NCI-H1417 (cell line): ENCODE results near the gene USE1.
"Not testable (repeated sequence)": the region's sequence is repeated elsewhere in the genome, so short reads cannot be mapped to it uniquely, and the experiment has no call there.

Experiments used
- DNase-seq, 3 experiments: peaks; one replicate each; lab custom pipeline; 2025; lab: John Stamatoyannopoulos, UW

The USE1 gene, protein sequence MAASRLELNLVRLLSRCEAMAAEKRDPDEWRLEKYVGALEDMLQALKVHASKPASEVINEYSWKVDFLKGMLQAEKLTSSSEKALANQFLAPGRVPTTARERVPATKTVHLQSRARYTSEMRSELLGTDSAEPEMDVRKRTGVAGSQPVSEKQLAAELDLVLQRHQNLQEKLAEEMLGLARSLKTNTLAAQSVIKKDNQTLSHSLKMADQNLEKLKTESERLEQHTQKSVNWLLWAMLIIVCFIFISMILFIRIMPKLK

DNA sequence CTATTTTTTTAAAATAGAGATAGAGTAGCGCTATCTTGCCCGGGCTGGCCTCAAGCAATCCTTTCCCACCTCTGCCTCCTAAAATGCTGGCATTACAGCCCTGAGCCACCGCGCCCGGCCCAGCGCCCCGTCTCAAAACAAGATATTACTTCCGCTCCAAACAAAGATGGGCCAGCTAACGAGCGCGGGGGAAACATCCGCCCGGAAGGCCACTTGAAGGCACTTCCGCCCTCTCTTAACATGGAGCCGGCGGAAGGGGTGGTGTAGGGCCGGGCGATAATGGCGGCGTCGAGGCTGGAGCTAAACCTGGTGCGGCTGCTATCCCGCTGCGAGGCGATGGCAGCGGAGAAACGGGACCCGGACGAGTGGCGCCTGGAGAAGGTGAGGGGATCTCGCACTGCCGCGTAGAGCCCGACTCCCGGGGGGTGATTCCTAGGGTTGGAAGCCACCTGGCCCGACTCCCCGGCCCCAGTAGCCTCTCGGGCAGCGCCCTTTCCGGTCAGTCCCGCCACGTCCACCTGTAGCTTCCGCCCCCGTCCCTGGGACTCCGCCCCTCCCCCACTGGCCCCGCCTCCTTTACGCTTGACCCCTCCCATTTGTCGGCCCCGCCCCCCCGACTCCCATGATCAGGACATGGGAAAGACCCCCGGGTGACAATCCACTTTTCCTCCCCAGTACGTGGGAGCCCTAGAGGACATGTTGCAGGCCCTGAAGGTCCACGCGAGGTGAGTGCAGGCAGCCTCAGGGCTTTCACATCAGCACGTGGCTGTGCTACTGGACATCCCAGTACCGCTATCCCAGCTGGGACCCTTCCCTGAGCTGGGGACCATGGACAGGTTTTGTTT is at the start of gene USE1:
Gene USE1, plus strand, starts transcription at position 231 of the 845 bp plus-strand sequence. Its CDS starts 49 bp downstream, at position 280.
- DNase-seq: peak; percentile 82 to 96 (median 95)

DNA sequence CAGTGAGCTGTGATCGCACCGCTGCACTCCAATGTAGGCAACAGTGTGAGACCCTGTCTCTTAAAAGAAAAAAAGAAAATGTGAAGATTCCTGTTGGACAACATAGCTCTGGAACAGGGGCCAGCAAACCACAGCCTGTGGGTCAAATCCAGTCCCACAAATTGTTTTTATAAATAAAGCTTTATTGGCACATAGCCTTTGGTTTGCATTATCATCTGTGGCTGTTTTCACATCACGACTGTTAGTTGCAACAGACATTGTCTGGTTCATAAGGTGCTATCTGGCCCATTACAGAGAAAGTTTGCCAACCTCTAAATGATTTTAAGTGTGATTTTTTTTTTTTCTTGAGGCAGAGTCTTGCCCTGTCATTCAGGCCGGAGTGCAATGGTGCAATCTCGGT is 49.4 kb upstream of the USE1 start:
- DNase-seq: no peak

DNA sequence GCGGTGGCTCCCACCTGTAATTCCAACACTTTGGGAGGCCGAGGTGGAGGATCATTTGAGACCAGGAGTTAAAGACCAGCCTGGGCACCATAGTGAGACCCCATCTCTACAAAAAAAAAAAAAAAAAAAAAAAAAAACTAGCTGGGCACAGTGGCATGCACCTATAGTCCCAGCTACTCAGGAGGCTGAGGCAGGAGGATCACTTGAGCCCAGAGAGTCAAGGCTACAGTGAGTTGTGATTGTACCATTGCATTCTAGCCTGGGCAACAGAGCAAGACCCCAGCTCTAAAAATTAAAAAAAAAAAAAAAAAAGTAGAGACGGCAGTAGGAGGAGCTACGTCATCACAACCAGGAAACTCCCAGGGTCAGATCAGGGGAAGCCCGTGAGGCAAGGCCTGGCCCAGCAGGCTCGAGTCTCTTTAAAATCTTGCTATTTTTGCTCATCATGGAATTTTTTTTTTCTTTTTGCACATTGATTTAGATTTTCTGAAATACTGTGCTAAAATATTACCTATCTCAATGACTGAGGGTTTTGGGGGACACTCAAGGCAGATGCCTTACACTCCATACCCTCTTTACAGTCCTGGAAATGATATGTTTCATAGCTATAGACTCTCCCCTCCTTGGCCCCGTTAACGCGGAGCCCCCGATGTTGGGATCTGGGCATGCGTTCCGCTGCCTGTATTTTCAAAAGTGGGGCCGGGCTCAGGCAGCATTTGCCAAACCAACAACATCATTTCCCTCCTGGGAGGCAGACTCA is 44.4 kb upstream of the USE1 start:
- no peak for DNase-seq

DNA sequence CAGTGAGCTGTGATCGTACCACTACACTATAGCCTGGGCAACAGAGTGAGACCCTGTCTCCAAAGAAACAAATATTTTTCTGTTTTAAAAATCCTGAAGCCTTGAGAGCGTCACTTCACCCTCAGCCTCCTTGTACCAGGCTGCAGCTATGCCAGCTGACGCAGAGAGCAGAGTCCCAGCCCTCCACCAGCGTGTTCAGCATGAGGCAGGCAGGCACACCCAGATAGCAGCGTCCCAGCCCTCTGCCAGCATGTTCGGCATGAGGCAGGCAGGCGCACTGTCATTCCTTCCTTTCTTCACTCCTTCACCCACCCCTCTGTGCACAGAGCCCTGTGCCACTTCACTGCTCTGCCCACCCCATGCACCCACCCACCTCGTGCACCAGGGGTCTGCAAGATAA is 43.3 kb upstream of the USE1 start:
- no peak for DNase-seq

DNA sequence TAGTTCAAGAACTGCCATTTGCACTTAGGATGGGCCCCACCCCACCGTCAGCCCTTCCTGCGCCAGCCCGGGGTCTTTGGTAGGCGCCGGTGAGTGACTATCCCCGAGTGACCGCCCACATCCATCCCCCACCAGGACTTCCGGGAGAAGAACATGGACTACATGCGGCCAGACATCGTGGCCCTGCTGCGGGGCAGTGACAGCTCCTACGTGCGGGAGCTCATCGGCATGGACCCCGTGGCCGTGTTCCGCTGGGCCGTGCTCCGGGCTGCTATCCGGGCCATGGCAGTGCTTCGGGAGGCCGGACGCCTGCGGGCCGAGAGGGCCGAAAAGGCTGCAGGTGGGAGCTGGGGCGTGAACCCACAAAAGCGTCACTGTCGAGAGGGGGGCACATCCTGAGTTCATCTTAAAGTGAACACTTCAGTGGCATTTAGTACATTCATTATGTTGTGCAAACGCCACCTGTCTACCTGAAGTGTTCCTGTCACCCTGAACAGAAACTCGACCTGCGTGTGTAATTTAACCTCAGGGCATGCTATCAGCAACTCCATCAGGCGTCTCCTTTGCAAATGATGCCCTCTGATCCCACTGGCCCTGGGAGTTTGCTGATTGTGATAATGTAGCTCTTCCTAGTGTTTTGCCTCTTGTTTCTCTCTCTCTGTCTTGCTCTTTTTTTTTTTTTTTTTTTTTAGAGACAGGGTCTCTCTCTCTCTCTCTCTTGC is 42.4 kb upstream of the USE1 start:
- peak in 2 of 3 experiments; percentile 3 to 51 for DNase-seq

DNA sequence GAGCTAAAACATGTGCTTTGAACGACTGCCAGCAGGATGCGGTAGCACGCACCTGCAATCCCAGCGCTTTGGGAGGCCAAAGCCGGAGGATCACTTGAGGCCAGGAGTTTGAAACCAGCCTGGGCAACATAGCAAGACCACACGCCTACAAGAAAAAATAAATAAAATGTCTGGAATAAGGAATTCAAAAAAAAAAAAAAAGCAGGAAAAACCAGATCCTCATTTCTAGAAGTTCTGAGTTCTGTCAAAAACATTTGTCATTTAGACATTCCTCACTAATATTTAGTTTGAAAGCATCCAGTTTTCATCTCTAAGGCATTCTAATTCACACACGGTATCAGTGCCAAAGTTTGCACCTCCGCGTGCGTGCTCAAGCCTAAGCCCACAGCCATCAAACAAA is 36.9 kb upstream of the USE1 start:
- DNase-seq: no peak

DNA sequence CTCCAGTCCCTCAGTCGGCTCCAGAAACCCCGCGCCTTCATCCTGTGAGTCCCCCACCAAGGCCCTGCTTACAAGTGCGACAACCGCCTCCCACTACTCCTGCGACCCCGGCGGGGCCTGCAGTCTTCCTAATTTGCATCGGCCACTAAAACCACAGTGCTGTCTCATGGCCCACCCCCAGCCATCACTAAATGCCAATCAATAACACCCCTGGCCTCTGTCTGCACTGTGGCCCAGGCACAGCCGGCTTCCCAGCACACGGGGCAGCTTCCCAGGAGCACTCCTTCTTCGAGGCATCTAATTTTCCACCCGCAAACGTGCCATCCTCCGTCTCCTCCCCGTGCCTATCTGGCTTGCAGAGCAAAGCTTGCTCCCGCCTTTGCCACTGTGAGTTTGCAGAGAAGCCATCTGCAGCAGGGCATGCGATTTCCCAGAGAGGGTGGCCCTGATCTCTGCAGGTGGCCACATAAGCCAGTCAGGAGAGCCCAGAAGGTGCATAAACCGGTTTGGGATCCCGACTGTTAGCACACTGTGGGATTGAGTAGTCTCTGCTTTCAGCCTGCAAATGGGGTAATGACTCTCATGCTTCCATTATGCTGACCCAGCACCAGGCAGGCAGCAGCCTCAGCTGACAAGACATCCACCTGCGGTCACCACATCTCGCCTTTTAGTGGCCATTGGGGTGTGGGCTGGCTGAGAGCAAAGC is 34.0 kb upstream of the USE1 start:
- no peak for DNase-seq

DNA sequence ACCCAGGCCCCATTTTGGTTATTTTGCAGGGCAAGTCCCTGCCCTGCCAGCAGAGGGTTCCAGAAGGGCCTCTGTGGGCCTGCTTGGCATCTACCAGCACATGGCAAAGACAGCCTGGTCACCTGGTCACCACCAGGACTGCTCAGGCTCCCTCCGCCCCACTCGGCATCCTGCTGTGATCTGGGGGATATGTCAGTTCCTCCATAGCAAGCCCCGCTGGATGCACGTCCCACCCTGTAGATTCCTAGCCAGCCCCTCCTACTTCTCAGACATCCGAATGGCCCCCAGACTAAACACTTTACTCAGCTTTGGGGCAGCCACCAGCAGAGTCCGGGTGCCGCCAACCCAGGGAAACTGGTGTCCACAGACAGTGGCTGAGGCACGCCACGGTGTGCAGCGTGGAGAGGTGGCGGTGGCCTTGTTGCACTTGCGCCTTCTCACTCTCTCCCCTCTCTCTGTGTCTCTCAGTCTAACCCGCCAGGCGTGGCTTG is 31.8 kb upstream of the USE1 start:
- DNase-seq: no peak

DNA sequence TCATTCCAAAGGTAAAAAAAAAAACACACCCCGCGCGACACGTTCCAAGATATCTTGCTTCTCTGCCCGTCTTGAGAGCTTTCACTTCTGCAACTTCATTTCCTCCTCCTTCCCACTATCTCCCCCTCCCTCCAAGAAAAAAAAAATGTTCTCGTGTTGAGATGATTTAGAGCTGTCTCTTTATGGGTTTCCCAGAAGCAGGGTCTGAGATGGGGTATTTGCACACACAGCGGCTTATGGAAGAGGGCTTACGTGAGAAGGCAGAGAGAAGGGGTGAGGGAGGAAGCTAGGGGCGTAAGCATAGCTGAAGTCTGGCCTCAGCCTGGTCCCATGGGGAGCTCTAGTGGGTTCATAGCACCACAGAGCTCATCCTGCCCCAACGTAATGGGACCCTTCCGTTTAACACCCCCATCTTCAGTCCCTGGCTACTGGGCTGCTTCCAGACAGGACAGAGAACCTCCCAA is 31.3 kb upstream of the USE1 start:
- DNase-seq: no peak

DNA sequence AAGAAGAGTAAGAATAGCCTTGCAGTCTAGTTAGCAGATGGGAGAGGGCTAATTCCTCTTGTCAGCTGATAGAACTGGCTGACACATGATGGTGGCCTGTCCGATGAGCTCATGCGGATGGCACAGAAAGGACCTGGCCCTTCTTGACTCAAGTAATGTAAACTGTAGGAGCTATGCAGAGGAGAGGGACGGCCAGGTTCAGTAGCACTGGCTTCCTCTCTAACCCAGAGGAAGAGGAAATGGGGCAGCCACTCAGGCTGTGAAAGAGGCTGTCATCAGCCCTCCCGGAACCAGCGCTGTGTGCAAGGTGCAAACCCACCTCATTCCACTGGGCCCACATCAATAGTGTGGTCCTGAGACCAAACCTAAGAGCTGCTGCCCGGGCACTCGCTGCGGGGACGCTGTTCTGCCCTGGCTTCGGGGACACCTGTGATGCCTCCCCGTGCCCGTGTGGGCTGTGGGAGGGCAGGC is 30.8 kb upstream of the USE1 start:
- no peak for DNase-seq

DNA sequence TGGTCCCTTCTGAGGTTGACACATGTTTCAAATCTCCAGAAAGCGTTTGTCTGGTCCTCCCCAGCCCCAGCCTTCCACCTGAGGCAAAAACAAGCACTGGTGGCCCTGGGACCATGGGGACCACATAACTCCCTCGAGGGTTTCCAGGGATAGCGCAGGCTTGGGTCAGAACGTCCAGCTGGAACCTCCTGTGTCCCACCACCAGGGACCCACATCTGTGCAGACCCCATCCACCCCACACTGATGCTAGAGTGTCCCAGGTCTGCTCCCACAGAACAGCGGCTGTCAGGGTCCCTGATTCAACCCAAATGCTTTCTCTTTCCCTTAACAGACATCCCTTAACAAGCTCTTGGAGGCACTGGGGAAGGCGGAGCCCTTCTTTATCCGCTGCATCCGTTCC is 29.6 kb upstream of the USE1 start:
- no peak for DNase-seq

DNA sequence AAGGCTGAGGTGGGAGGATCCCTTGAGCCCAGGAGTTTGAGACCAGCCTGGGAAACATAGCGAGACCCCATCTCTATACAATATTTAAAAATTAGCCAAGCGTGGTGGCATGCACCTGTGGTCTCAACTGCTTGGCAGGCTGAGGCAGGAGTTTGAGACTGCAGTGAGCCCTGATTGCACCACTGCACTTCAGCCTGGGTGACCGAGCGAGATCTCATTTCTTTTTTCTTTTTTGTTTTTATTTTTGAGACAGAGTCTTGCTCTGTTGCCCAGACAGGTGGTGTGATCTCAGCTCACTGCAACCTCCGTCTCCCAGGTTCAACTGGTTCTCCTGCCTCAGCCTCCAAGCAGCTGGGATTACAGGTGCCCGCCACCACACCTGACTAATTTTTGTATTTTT is 23.4 kb upstream of the USE1 start:
- DNase-seq: not testable (repeated sequence)

DNA sequence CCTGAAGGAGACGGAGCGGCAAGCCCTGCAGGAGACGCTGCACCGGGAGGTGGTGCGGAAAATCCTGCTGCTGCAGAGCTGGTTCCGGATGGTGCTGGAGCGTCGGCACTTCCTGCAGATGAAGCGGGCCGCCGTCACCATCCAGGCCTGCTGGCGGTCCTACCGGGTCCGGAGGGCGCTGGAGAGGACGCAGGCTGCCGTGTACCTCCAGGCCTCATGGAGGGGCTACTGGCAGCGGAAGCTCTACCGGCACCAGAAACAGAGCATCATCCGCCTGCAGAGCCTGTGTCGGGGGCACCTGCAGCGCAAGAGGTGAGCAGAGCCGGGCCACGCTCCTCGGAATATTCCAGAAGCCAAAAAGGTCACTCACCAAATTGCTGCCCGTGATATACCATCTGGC is 22.4 kb upstream of the USE1 start:
- no peak for DNase-seq

DNA sequence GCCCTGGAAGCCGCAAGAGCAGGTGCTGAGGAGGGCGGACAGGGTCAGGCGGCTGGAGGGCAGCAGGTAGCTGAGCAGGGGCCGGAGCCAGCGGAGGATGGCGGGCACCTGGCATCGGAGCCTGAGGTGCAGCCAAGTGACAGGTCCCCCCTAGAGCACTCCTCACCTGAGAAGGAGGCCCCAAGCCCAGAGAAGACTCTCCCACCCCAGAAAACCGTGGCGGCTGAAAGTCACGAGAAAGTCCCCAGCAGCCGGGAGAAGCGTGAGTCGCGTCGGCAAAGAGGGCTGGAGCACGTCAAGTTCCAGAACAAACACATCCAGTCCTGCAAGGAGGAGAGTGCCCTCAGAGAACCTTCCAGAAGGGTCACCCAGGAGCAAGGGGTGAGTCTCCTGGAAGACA is 20.5 kb upstream of the USE1 start:
- DNase-seq: no peak

DNA sequence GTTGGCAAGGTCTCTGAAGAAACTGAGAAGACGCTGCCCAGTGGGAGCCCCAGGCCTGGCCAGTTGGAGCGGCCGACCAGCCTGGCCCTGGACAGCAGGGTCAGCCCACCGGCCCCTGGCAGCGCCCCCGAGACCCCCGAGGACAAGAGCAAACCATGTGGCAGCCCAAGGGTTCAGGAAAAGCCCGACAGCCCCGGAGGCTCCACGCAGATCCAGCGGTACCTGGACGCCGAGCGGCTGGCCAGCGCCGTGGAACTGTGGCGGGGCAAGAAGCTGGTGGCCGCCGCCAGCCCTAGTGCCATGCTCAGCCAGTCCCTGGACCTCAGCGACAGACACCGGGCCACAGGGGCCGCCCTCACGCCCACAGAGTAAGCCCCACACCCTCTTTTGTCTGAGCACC is 20.1 kb upstream of the USE1 start:
- no peak for DNase-seq

DNA sequence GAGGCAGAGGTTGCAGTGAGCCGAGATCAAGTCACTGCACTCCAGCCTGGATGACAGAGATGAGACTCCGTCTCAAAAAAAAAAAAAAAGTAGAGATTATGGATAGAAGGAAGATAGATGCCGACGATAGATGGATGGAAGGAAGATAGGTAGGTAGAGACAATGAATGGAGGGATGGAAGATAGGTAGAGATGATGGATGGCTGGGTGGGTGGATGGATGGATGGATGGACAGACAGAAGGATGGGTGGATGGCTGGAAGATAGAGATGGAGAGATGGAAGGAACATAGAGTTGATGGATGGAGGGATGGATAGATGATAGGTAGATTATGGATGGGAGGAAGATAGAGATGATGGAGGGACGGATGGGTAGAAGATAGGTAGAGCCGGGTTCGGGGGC is 18.5 kb upstream of the USE1 start:
- no peak for DNase-seq

DNA sequence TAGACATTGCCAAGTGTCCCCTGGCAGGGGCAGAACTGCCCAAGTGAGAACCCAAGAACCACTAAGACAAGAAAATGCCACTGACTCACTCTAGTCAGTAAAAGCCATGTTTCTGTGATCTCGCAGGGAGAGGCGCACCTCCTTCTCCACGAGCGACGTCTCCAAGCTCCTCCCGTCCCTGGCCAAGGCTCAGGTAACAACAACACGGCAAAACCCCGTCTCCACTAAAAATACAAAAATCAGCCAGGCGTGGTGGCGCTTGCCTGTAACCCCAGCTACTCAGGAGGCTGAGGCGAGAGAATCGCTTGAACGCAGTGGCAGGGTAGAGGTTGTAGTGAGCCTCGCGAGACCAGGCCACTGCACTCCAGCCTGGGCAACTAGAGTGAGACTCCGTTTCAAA is 17.5 kb upstream of the USE1 start:
- no peak for DNase-seq

DNA sequence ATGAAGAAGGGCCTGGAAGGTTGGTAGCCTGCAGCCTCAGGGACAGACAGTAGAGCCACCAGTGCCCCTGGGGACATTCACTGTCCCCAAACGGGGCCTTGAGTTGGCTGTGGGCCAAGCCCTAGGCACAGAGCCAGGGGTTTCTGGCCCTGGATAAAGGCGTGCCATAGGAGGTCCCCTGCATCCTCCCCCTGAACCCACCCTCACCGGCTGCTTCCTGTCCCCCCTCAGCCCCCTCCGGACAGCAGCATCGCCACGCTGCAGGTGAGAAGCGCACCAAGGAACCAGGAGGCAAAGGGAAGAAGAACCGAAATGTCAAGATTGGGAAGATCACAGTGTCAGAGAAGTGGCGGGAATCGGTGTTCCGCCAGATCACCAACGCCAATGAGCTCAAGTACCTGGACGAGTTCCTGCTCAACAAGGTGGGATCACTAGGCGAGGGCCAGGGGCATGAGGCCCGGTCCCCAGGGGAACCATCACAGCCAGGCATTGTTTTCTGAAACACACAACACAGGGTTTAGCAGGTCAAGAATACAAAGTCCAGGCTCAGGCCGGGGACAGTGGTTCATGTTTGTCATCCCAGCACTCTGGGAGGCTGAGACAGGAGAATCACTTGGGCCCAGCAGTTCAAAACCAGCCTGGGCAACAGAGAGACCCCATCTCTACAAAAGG is 14.6 kb upstream of the USE1 start:
- no peak for DNase-seq

DNA sequence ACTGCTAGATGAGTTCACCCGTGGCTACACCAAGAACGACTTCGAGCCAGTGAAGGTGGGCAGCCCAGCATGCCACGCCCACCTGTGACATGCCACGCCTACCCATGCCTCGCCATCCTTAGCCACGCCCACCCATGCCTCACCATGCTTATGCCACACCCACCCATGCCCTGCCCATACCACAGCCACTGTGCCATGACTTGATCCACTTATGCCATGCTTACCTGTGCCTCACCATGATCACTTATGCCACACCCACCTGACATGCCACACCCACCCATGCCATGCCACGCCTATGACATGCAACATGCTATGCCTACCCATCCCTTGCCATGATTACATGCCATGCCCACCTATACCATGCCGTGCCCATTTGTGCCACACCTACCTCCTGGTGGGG is 12.9 kb upstream of the USE1 start:
- no peak for DNase-seq

DNA sequence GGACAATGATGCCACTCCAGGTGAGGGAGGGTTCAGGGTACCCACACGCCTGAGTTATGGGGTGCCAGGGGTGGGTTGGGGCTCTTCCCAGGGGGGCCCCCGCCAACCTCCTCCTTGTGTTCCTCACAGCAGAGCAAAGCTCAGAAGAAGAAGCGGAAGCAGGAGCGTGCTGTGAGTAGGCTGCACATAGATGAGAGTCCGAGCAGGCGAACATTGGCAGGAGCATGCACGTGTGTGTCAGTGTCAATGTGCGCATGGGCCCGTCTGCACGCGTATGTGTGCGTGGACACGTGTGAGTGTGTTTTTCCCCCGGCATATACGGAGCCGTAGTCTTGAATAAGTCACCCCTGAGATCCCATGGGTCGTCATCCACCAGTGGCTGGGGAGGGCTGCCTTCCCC is 12.4 kb upstream of the USE1 start:
- DNase-seq: no peak
